MM.1S (cell line): ENCODE measurements around the gene POMT2.

Source experiments
- DNase-seq: peaks from one replicate; pipeline ENCODE4 v3.0.0-alpha.2; 2015
- H2AFZ ChIP-seq: fragments of 300-600 bp; sonication (generic); 2 replicates; pipeline ENCODE4 v1.6.0; 2016; ENCODE audit warnings: antibody characterized with exemption, low read length
- H3F3A ChIP-seq: fragments of 300-600 bp; sonication (generic); 2 replicates; pipeline ENCODE4 v1.6.1; 2016; ENCODE audit warnings: mild to moderate bottlenecking, antibody characterized with exemption, low read length, moderate library complexity, mixed read lengths; ENCODE audit not compliant: insufficient read depth
- H3K27ac ChIP-seq: fragments of 300-600 bp; sonication (generic); 2 replicates; pipeline ENCODE4 v1.5.1; 2016; ENCODE audit warnings: mild to moderate bottlenecking, low read length
- H3K27me3 ChIP-seq: fragments of 300-600 bp; sonication (generic); replicated peaks from 2 replicates; pipeline ENCODE4 v1.6.0; 2016; ENCODE audit warnings: low read length; ENCODE audit not compliant: insufficient read depth
- H3K36me3 ChIP-seq: fragments of 300-600 bp; sonication (generic); replicated peaks from 2 replicates; pipeline ENCODE4 v1.6.1; 2016; ENCODE audit warnings: mild to moderate bottlenecking, low read length, mixed read lengths; ENCODE audit not compliant: insufficient read depth
- H3K4me1 ChIP-seq: fragments of 300-600 bp; sonication (generic); 2 replicates; pipeline ENCODE4 v1.6.1; 2016; ENCODE audit warnings: low read length, mixed read lengths
- H3K4me2 ChIP-seq: fragments of 300-600 bp; sonication (generic); 2 replicates; pipeline ENCODE4 v1.6.0; 2016; ENCODE audit warnings: low read depth, low read length
- H3K4me3 ChIP-seq: fragments of 300-600 bp; sonication (generic); 2 replicates; pipeline ENCODE4 v1.5.1; 2016; ENCODE audit warnings: low read length, mixed read lengths
- H3K79me2 ChIP-seq: fragments of 300-600 bp; sonication (generic); 2 replicates; pipeline ENCODE4 v1.6.1; 2016; ENCODE audit warnings: mixed run types, low read length, mixed read lengths
- H3K9ac ChIP-seq: fragments of 300-600 bp; sonication (generic); 2 replicates; pipeline ENCODE4 v1.6.1; 2016; ENCODE audit warnings: low read length, mixed read lengths
- H3K9me2 ChIP-seq: fragments of 300-600 bp; sonication (generic); replicated peaks from 2 replicates; pipeline ENCODE4 v1.6.1; 2016; ENCODE audit warnings: mild to moderate bottlenecking, low read length, mixed read lengths; ENCODE audit not compliant: insufficient read depth
- H3K9me3 ChIP-seq: fragments of 300-600 bp; sonication (generic); replicated peaks from 2 replicates; pipeline ENCODE4 v1.6.1; 2016; ENCODE audit warnings: mild to moderate bottlenecking, low read length, mixed read lengths; ENCODE audit not compliant: insufficient read depth
- H4K20me1 ChIP-seq: fragments of 300-600 bp; sonication (generic); 2 replicates; pipeline ENCODE4 v1.6.1; 2016; ENCODE audit warnings: mild to moderate bottlenecking, low read length, moderate library complexity, mixed read lengths; ENCODE audit not compliant: insufficient read depth
- CTCF ChIP-seq: fragments of 300-600 bp; sonication (generic); IDR thresholded peaks from 2 replicates; pipeline ENCODE4 v1.5.1; 2016; ENCODE audit warnings: antibody characterized with exemption, low read length, mixed read lengths
- EZH2 ChIP-seq: fragments of 300-600 bp; sonication (generic); optimal IDR thresholded peaks from 2 replicates; pipeline ENCODE3; 2017; ENCODE audit warnings: low read depth, mild to moderate bottlenecking, antibody characterized with exemption, low read length, mixed read lengths
- EZH2phosphoT487 ChIP-seq: fragments of 300-600 bp; sonication (generic); IDR thresholded peaks from 2 replicates; pipeline ENCODE4 v1.6.1; 2018; ENCODE audit warnings: antibody characterized with exemption, low read length

POMT2 gene

GRCh38 chr14:77225254-77225653, 95.4 kb downstream of the POMT2 start:
- Histone ChIP-seq H3K27me3 (no peaks in the 10 kb centered on the region), H2AFZ (no peak overlapping the region), H3K27ac (no peak overlapping the region), H3K9me3 (no peaks in the 10 kb centered on the region), H3K79me2 (no peaks in the 10 kb centered on the region), H4K20me1 (no peaks in the 10 kb centered on the region), H3F3A (no peaks in the 10 kb centered on the region), H3K9ac (no peak overlapping the region), H3K4me3 (no peak overlapping the region), H3K4me1 (no peaks in the 10 kb centered on the region), H3K4me2 (no peak overlapping the region), H3K36me3 (no peaks in the 10 kb centered on the region), H3K9me2 (no peaks in the 10 kb centered on the region)
- DNase-seq, result no peak
- TF ChIP-seq EZH2phosphoT487, result no peak
- no peak for TF ChIP-seq EZH2
- TF ChIP-seq CTCF, result no peak
